T-cell (primary cell): ENCODE measurements around the gene NCKAP5L. TPM values are rescaled to one million over a fixed set of nuclear protein-coding genes. Genes with fewer than 3 reads are reported as not detected.
A peak's percentile ranks its signal among the peaks of the same experiment; 100 is the strongest.
"Not testable (repeated sequence)": the region's sequence is repeated elsewhere in the genome, so short reads cannot be mapped to it uniquely, and the experiment has no call there.

Experiments
- ATAC-seq, 4 experiments: fragments of 200-7000 bp in 3 of 4; fragments of 150-1000 bp in 1 of 4; cut with Tn5 transposase; replicated peaks in 1 of 4; 1 replicate in 3 of 4; 2 replicates in 1 of 4; pipeline ENCODE4 v1.10.0; 2021; ENCODE audit warnings: moderate library complexity in 3 of 4, mild to moderate bottlenecking in 2 of 4, moderate number of reproducible peaks in 1 of 4
- CTCF ChIA-PET, 2 donors: fragments of 300-600 bp; sonication (Branson Sonifier 250); formaldehyde crosslinking; loops; one replicate each; lab custom pipeline; 2022; ENCODE audit warnings: antibody characterized with exemption in 2 of 2; lab: Charles Lee
- POLR2A ChIA-PET, 2 donors: fragments of 300-600 bp; sonication (Branson Sonifier 250); formaldehyde crosslinking; loops; one replicate each; lab custom pipeline; 2022; ENCODE audit warnings: antibody characterized with exemption in 2 of 2; lab: Charles Lee
- DNase-seq, 35 experiments: peaks; one replicate each; pipeline versions ENCODE4 v3.0.0 to v3.0.0-alpha.2; 2013 to 2023
- H3K27ac ChIP-seq: one replicate; pipeline ENCODE4 v1.5.1; 2013; ENCODE audit warnings: low read length
- H3K27me3 ChIP-seq, 2 experiments: replicated peaks in 1 of 2; 1 replicate in 1 of 2; 2 replicates in 1 of 2; pipeline versions ENCODE4 v1.6.1 to v1.7.0; 2013; ENCODE audit warnings: low read length in 1 of 2, mixed read lengths in 1 of 2; ENCODE audit not compliant: control insufficient read depth in 2 of 2, insufficient read depth in 2 of 2; ENCODE audit errors: extremely low read depth in 1 of 2
- H3K36me3 ChIP-seq, 2 donors: 1 replicate in 1 of 2; 2 replicates in 1 of 2; pipeline versions ENCODE4 v1.6.1 to v1.7.0; 2013; ENCODE audit warnings: low read length in 1 of 2; ENCODE audit not compliant: control insufficient read depth in 2 of 2, insufficient read depth in 1 of 2; ENCODE audit errors: extremely low read depth in 1 of 2
- H3K4me1 ChIP-seq, 2 experiments: 1 replicate in 1 of 2; 2 replicates in 1 of 2; pipeline versions ENCODE4 v1.6.1 to v1.7.0; 2013; ENCODE audit warnings: low read length in 2 of 2, mixed read lengths in 1 of 2; ENCODE audit not compliant: insufficient read depth in 2 of 2, control insufficient read depth in 1 of 2; ENCODE audit errors: extremely low read depth in 1 of 2
- H3K4me3 ChIP-seq, 2 donors: 1 replicate in 1 of 2; 2 replicates in 1 of 2; pipeline versions ENCODE4 v1.5.1 to v1.7.0; 2013; ENCODE audit warnings: mild to moderate bottlenecking in 2 of 2, low read length in 1 of 2, moderate library complexity in 1 of 2; ENCODE audit not compliant: control insufficient read depth in 1 of 2; ENCODE audit errors: extremely low read depth in 1 of 2
- H3K9me3 ChIP-seq: 2 replicates; pipeline ENCODE4 v1.7.0; 2013
- H3K27ac Mint-ChIP-seq, 2 donors: one replicate each; pipeline ENCODE4 v1.8.0; 2020 to 2021; ENCODE audit warnings: mild to moderate bottlenecking in 2 of 2, mixed read lengths in 2 of 2
- H3K27me3 Mint-ChIP-seq, 2 donors: one replicate each; pipeline ENCODE4 v1.8.0; 2021 to 2022; ENCODE audit warnings: mixed read lengths in 2 of 2
- H3K36me3 Mint-ChIP-seq: one replicate; pipeline ENCODE4 v1.8.0; 2021; ENCODE audit warnings: mixed read lengths
- H3K4me1 Mint-ChIP-seq, 3 donors: one replicate each; pipeline ENCODE4 v1.8.0; 2020 to 2022; ENCODE audit warnings: mixed read lengths in 3 of 3, mild to moderate bottlenecking in 1 of 3
- H3K4me3 Mint-ChIP-seq, 3 donors: one replicate each; pipeline ENCODE4 v1.8.0; 2020 to 2022; ENCODE audit warnings: mild to moderate bottlenecking in 3 of 3, mixed read lengths in 3 of 3, moderate library complexity in 3 of 3
- H3K9me3 Mint-ChIP-seq, 3 donors: one replicate each; pipeline ENCODE4 v1.8.0; 2020 to 2022; ENCODE audit warnings: mixed read lengths in 3 of 3
- WGBS: methylation state at CpG from one replicate; pipeline ENCODE4 v1.1.5; 2013; ENCODE audit warnings: missing lambda C conversion rate; ENCODE audit not compliant: insufficient coverage; 5-methylcytosine and 5-hydroxymethylcytosine counted together
- total RNA-seq, 35 experiments: library from RNA in 6 of 35; stranded (reverse) in 6 of 35; fragments of 120-200 nt in 1 of 35; gene quantifications; one replicate each; pipeline versions ENCODE4 v1.2.1 to v1.2.4 and lab custom pipeline; 2013 to 2026

NCKAP5L gene
- total RNA-seq, 5 donors from 2014 or later (not counting 1 experiment from before 2014, with no cell fraction given) = 11.1 to 12.9 (median 12.6) TPM

- Histone ChIP-seq H3K27me3 (peaks cover 0 to 31% of the 10 kb centered on the region in 2 experiments), H3K4me1 (peaks cover 0 to 14% of the 10 kb centered on the region in 2 experiments)
- H3K4me3 Mint-ChIP-seq, H3K27ac ChIP-seq, H3K36me3 ChIP-seq, DNase-seq, POLR2A ChIA-PET, H3K36me3 Mint-ChIP-seq, ATAC-seq, H3K9me3 Mint-ChIP-seq, H3K27ac Mint-ChIP-seq, H3K9me3 ChIP-seq, H3K4me3 ChIP-seq: not testable (repeated sequence)
- CTCF ChIA-PET = interaction anchor here (0.7 to 1.4 kb wide), 5 partner anchors 18 to 289 kb away, joined by 3 to 7 read pairs (median 4); partner anchors contain the start of gene TMBIM6 (in 1 of the 2)
- 100% methylated on average over 2 of the region's 6 CpGs for WGBS
- Mint-ChIP-seq H3K4me1 (peaks cover 10 to 21% (median 16%) of the 10 kb centered on the region in 3 donors), H3K27me3 (peaks cover 30 to 42% of the 10 kb centered on the region in 2 donors)
These were observed 47.3 kb downstream of the NCKAP5L start for GRCh38 chr12:49780914-49781313.

- H3K27ac Mint-ChIP-seq = no peak overlapping the region
- peaks cover 30 to 42% of the 10 kb centered on the region in 2 donors for H3K27me3 Mint-ChIP-seq
- peaks cover 10 to 21% (median 16%) of the 10 kb centered on the region in 3 donors for H3K4me1 Mint-ChIP-seq
- H3K27me3 ChIP-seq = peaks cover 0 to 33% of the 10 kb centered on the region in 2 experiments
- no peaks in the 10 kb centered on the region for H3K36me3 Mint-ChIP-seq
- no peak overlapping the region for H3K4me3 ChIP-seq
- H3K9me3 Mint-ChIP-seq = no peaks in the 10 kb centered on the region
- H3K27ac ChIP-seq = no peak overlapping the region
- no peak overlapping the region for H3K4me3 Mint-ChIP-seq
- no CpG with 5 or more reads among the region's 2 CpGs for WGBS
- H3K9me3 ChIP-seq = no peaks in the 10 kb centered on the region
- POLR2A ChIA-PET = no interaction called here
- CTCF ChIA-PET = interaction anchor here in 1 of 2 donors (0.6 to 3.1 kb wide), 2 partner anchors 36 to 39 kb away, joined by 3 to 26 read pairs; partner anchors contain the start of gene TMBIM6
- ATAC-seq = no peak
- H3K36me3 ChIP-seq = no peaks in the 10 kb centered on the region
- H3K4me1 ChIP-seq = peaks cover 0 to 14% of the 10 kb centered on the region in 2 experiments
- DNase-seq = no peak
These were observed 48.6 kb downstream of the NCKAP5L start for GRCh38 chr12:49779581-49779980.

GRCh38 chr12:49777800-49778748 lies 50.1 kb downstream of the NCKAP5L start:
- Mint-ChIP-seq H3K4me1 (peaks cover 10 to 21% (median 16%) of the 10 kb centered on the region in 3 donors), H3K36me3 (no peaks in the 10 kb centered on the region), H3K4me3 (peak overlapping the region in 1 of 3 donors; percentile 0), H3K27me3 (peaks cover 18 to 31% of the 10 kb centered on the region in 2 donors), H3K9me3 (no peaks in the 10 kb centered on the region), H3K27ac (no peak overlapping the region)
- H3K36me3 ChIP-seq = no peaks in the 10 kb centered on the region
- 39% methylated on average over 11 of the region's 19 CpGs for WGBS
- no peak overlapping the region for H3K27ac ChIP-seq
- ChIA-PET CTCF (interaction anchor here (0.5 to 3.1 kb wide), 13 partner anchors 8 to 318 kb away, joined by 3 to 26 read pairs (median 4); partner anchors contain the start of gene TMBIM6 (in 2 of the 2)), POLR2A (interaction anchor here in 1 of 2 donors (1.8 kb wide), 1 partner anchor 37 kb away, joined by 7 read pairs; the partner anchor contains the start of gene TMBIM6)
- peak; percentile 35 to 85 (median 66) for DNase-seq
- ATAC-seq = peak; percentile 83 to 87 (median 86)
- H3K4me3 ChIP-seq = no peak overlapping the region
- peaks cover 0 to 14% of the 10 kb centered on the region in 2 experiments for H3K4me1 ChIP-seq
- H3K27me3 ChIP-seq = peaks cover 0 to 27% of the 10 kb centered on the region in 2 experiments
- no peaks in the 10 kb centered on the region for H3K9me3 ChIP-seq

GRCh38 chr12:49777341-49777740 lies 50.9 kb downstream of the NCKAP5L start:
- Mint-ChIP-seq H3K4me3 (no peak overlapping the region), H3K27ac (no peak overlapping the region), H3K9me3 (no peaks in the 10 kb centered on the region), H3K36me3 (no peaks in the 10 kb centered on the region), H3K27me3 (peaks cover 18 to 30% of the 10 kb centered on the region in 2 donors), H3K4me1 (peaks cover 10 to 21% (median 16%) of the 10 kb centered on the region in 3 donors)
- Histone ChIP-seq H3K27ac (no peak overlapping the region), H3K4me1 (peaks cover 0 to 14% of the 10 kb centered on the region in 2 experiments), H3K4me3 (no peak overlapping the region), H3K27me3 (peaks cover 0 to 27% of the 10 kb centered on the region in 2 experiments), H3K9me3 (no peaks in the 10 kb centered on the region), H3K36me3 (no peaks in the 10 kb centered on the region)
- WGBS = 83% methylated on average over 1 of the region's 3 CpGs
- POLR2A ChIA-PET = interaction anchor here in 1 of 2 donors (1.8 kb wide), 1 partner anchor 36 kb away, joined by 7 read pairs; the partner anchor contains the start of gene TMBIM6
- CTCF ChIA-PET = interaction anchor here (0.5 to 3.1 kb wide), 14 partner anchors 8 to 317 kb away, joined by 3 to 26 read pairs (median 4); partner anchors contain the start of gene TMBIM6 (in 2 of the 2)
- no peak for ATAC-seq
- DNase-seq = no peak

GRCh38 chr12:49776858-49777257 lies 51.4 kb downstream of the NCKAP5L start:
- no peak overlapping the region for H3K27ac ChIP-seq
- 83% methylated on average over 3 of the region's 5 CpGs for WGBS

More at GRCh38 chr12:49776858-49777257, 51.4 kb downstream of the NCKAP5L start:
- no peaks in the 10 kb centered on the region for H3K36me3 Mint-ChIP-seq
- ChIA-PET CTCF (interaction anchor here (0.9 to 3.1 kb wide), 8 partner anchors 15 to 136 kb away, joined by 3 to 26 read pairs (median 4); partner anchors contain the start of gene TMBIM6 (in 2 of the 2)), POLR2A (interaction anchor here in 1 of 2 donors (1.8 kb wide), 1 partner anchor 36 kb away, joined by 7 read pairs; the partner anchor contains the start of gene TMBIM6)
- no peak overlapping the region for H3K4me3 Mint-ChIP-seq
- peaks cover 0 to 14% of the 10 kb centered on the region in 2 experiments for H3K4me1 ChIP-seq
- H3K4me3 ChIP-seq = no peak overlapping the region
- H3K27me3 ChIP-seq = peaks cover 0 to 27% of the 10 kb centered on the region in 2 experiments
- peaks cover 10 to 21% (median 16%) of the 10 kb centered on the region in 3 donors for H3K4me1 Mint-ChIP-seq
- H3K27me3 Mint-ChIP-seq = peaks cover 18 to 26% of the 10 kb centered on the region in 2 donors
- no peak overlapping the region for H3K27ac Mint-ChIP-seq
- ATAC-seq = no peak
- no peak for DNase-seq
- no peaks in the 10 kb centered on the region for H3K36me3 ChIP-seq
- H3K9me3 ChIP-seq = no peaks in the 10 kb centered on the region
- H3K9me3 Mint-ChIP-seq = no peaks in the 10 kb centered on the region
